DMS153 (cell line): ENCODE data around the gene DOCK4.
"Not testable (repeated sequence)": the region's sequence is repeated elsewhere in the genome, so short reads cannot be mapped to it uniquely, and the experiment has no call there.

Experiments
- DNase-seq: peaks from one replicate; lab custom pipeline; 2025; lab: John Stamatoyannopoulos, UW

The DOCK4 gene

GRCh38 chr7:111952783-111953182, 253.4 kb downstream of the DOCK4 start:
- DNase-seq = no peak

GRCh38 chr7:111951052-111951451, 255.1 kb downstream of the DOCK4 start:
- DNase-seq = no peak

DNA sequence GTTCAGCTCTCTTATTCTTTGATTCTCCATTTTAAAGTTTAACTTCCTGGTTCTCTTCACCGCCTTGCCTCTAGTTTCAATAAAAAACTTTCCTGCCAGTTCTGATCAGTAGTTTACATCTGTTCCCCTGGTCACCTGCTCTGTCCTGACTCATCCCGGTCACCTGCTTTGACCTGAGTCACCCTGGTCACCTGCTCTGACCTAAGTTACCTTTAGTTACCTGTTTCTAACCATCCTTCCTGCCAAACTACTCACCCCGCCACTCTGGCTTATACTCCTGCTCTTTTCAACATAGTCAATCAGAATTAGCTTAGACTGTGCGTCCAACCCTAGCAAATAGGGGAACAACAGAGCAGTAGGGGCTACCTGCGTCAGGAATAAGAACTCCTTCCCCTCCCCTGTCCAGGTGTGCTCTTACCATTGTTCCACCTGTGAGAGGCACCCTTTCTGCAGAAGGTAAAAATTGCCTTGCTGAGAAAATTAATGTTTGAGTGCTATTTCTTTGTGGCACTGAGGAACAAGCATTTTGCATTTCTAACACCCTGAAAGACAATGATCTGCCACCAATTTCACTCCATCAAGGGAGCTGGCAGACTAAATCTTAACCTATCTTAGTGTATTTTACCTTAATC, 263.6 kb downstream of the DOCK4 start:
- no peak for DNase-seq

DNA sequence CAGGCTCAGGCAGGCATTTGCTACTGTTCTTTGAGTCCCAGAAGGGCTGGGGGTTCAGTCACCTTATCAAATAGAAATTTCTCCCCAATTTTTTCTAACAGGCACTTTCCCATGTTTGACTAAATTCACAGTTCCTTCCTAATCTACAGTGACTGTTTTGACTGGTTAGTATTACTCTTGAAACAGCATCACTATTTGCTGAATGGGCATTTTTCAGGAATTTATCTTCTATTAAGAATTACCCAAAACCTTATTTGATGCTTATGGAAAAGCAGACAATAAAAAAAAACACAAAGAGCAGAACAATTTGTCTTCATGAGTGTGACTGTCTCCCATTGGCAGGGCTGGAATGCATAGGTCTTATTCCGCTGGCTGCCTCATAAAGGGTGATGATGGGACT, 269.0 kb downstream of the DOCK4 start:
- DNase-seq = no peak

- no peak for DNase-seq
Measured at GRCh38 chr7:111933609-111934008, 272.6 kb downstream of the DOCK4 start.

GRCh38 chr7:111931958-111932357, 274.2 kb downstream of the DOCK4 start:
- DNase-seq = peak; percentile 2

DNA sequence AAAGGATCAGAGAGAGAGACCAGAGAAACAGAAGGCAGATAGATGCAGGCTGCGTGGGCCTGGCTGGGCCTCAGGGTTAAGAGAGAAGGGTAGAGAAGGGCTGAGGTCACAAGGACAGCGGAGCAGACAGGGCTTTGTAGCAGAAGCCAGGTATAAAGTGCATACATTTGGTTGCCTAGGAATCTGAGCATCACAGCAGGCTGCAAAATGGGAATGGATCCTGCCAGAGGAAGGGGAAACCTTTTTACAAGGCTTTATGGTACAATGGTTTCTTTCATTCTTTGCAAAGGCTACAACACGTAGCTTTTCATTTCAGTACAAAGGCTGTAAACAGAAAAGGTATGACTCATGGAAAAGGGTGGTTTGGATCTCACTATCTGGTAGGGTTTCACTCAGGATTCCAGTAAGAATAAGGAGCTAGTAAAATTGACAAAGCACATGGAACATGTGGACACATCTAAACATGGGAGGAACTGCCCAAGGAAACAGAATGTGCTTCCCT, 275.1 kb downstream of the DOCK4 start:
- DNase-seq = peak; percentile 87

DNA sequence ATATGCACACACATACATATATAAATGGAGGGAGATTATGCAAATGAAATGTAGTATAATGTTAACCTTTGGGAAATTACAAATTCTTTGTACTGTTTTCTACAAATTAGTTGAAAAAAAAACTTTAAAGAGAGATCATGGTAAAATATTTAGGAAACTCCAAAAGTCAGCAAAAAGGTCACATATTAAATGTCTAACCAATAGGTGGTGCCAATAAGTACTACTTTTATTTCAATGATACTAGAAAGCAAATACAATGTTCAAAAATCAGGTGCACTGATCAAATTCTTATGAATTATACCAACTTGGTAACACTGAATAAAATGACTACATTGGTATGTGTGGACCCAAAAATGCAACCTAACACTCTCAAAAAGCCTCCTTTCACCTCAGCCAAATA, 276.9 kb downstream of the DOCK4 start:
- no peak for DNase-seq

DNA sequence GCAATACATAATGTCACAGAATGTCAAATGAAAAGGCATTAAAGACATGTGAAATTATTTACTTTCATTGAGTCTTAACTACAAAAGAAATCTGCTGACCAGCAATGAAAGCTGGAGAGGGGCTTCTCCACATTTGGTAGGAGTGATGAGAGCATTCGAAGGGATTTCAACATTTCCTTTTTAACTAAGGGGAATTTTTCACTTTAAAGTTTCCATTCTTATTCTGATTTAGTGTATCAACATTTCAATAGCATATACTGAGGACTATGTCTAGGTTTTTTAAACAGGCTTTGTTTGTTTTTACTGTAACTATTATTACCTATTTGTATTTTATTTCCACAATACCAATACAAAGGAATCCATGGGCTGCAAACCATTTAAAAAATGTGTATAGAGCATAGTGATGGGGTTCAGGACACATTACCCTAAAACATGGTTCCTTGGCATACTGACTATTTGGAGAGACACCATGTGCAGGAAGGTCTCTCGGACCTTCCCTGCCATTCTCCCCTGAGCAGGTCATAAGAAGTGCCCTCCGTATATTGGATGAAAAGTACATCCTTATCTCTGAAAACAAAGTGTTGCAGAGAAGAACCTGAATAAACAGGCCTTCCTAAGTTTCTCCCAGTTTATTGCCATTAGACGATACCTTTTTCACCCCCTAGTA, 278.7 kb downstream of the DOCK4 start:
- DNase-seq = no peak

DNA sequence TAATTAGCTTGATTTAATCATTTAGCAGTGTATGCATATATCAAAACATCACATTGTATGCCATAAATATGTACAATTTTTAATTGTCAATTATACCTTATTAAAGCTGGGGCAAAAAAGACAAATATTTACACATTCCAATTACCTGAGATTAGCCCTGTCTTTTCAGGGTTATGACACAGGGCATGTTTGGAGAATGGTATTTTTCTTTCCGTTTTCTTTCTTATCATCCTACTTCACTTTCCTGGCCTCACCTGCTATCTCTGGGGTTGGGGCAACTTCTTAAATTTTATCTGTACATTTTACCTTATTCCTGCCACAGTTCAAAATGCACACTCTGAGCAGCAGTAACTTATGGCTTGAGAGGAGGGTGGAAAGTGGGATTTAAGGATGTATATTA, 285.9 kb downstream of the DOCK4 start:
- DNase-seq = no peak

GRCh38 chr7:111919631-111920179, 286.5 kb downstream of the DOCK4 start:
- no peak for DNase-seq

GRCh38 chr7:111919164-111919563, 287.0 kb downstream of the DOCK4 start:
- DNase-seq = no peak

- DNase-seq = no peak
Measured at GRCh38 chr7:111918461-111918860, 287.7 kb downstream of the DOCK4 start.

- not testable (repeated sequence) for DNase-seq
Measured at GRCh38 chr7:111917404-111917803, 288.8 kb downstream of the DOCK4 start.

DNA sequence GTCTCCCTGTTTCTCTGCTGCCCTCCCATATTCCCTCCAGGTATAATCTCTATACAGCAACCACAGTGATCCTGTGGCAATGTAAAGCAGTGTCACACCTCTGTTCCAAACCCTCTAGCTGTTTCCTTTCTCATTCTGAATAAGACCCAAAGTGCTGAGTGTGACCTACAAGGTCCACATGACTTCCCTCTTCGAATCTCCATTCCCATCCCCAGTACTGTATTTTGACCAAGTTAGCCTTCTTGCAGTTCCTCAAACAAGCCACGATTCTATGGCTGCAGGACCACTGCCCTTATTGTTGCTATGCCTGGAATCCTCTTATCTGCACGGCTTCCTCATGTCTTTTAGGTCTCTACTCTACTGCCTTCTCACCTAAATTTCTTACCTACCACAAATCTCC, 291.9 kb downstream of the DOCK4 start:
- no peak for DNase-seq

GRCh38 chr7:111911166-111911961, 294.8 kb downstream of the DOCK4 start:
- no peak for DNase-seq

GRCh38 chr7:111910656-111911055, 295.5 kb downstream of the DOCK4 start:
- no peak for DNase-seq

DNA sequence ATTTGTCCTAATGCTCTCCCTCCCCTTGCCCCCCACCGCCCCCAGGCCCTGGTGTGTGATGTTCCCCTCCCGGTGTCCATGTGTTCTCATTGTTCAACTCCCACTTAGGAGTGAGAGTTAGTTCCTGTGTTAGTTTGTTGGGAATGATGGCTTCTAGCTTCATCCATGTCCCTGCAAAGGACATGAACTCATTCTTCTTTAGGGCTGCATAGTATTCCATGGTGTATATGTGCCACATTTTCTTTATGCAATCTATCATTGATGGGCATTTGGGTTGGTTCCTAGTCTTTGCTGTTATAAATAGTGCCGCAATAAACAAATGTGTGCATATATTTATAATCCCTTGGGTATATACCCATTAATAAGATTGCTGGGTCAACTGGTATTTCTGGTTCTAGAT, 297.5 kb downstream of the DOCK4 start:
- not testable (repeated sequence) for DNase-seq

DNA sequence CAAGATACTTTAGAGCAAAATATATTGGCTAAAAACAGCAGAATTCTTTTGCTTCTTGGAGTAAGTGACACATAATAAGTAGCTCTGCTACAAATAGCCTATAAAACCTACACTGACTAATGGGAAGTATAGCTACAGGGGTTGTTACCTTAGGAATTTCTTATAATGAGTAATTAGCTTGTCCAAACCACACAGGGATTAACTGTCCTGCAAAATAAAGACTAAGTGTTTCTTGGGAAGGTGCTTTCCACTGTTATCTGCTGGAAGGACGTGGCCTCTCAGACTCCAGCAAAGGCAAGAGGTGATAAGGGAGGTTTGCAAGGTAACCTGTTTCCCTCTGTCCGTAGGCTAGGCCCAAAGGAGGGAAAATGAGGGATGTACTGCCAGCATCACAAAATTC, 302.4 kb downstream of the DOCK4 start:
- no peak for DNase-seq

DNA sequence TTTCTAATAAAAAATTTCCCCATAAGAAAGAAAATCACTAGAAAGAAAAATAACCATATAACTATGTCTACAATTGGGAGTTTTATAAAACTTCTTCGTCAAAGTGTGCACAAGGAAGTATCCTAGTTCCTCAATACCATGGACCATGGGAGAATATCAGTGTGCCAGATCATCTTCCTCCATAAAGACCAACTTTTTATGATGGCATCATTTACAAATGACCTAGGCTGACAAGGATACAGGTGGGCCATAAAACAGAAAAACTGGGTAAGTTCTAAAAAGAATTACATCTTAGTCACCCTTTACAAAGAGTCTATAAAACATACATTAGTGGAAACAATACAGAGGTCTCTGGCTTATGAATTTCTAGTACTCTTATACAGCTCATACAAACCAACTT, 303.2 kb downstream of the DOCK4 start:
- no peak for DNase-seq

GRCh38 chr7:111900283-111900682, 305.9 kb downstream of the DOCK4 start:
- DNase-seq = no peak

GRCh38 chr7:111895049-111895448, 311.1 kb downstream of the DOCK4 start:
- no peak for DNase-seq

- no peak for DNase-seq
Measured at GRCh38 chr7:111894518-111894917, 311.7 kb downstream of the DOCK4 start.
